Endothelial cell of umbilical vein (primary cell): Measurements from ENCODE around the gene ABCG4. TPM values are rescaled to one million over a fixed set of nuclear protein-coding genes. Genes with fewer than 3 reads are reported as not detected.
"Not testable (repeated sequence)": the region's sequence is repeated elsewhere in the genome, so short reads cannot be mapped to it uniquely, and the experiment has no call there.

Experiments
- BruUV-seq: library from RNA; stranded (reverse); fragments of 400-500 nt; replicated peaks from 2 replicates; lab custom pipeline; 2021; lab: Mats Ljungman, UMichigan
- CTCF ChIA-PET: fragments of 300-600, 350-600 bp; sonication (Branson Sonifier 250); formaldehyde crosslinking; loops from one replicate; lab custom pipeline; 2021; ENCODE audit warnings: antibody characterized with exemption, inconsistent platforms; lab: Charles Lee
- POLR2A ChIA-PET: fragments of 300-600, 350-600 bp; sonication (Branson Sonifier 250); formaldehyde crosslinking; loops from one replicate; lab custom pipeline; 2021; ENCODE audit warnings: antibody characterized with exemption, inconsistent platforms; lab: Charles Lee
- DNase-seq: peaks from one replicate; pipeline ENCODE4 v3.0.0-alpha.2; 2011; ENCODE audit warnings: low read depth, low spot score
- FAIRE-seq: peaks from 2 replicates; lab custom pipeline; 2011; peaks lifted over from hg19 to GRCh38; lab: Jason Lieb, UNC
- H2AFZ ChIP-seq: 2 replicates; pipeline ENCODE4 v1.6.0; 2012; ENCODE audit warnings: low read depth, low read length, control low read depth, inconsistent platforms
- H3K27ac ChIP-seq: 2 replicates; pipeline ENCODE4 v1.5.1; 2011; ENCODE audit warnings: low read depth, mild to moderate bottlenecking, control low read depth, low read length, moderate library complexity; ENCODE audit not compliant: insufficient read depth
- H3K27me3 ChIP-seq, 2 experiments: 2 replicates each; pipeline versions ENCODE4 v1.6.0 to v1.6.1; 2011; ENCODE audit warnings: low read length in 2 of 2, mixed read lengths in 1 of 2; ENCODE audit not compliant: control insufficient read depth in 2 of 2, insufficient read depth in 2 of 2
- H3K36me3 ChIP-seq, 2 experiments: 2 replicates in 1 of 2; 3 replicates in 1 of 2; pipeline ENCODE4 v1.5.1; 2011; ENCODE audit warnings: low read length in 2 of 2, mild to moderate bottlenecking in 1 of 2, moderate library complexity in 1 of 2; ENCODE audit not compliant: control insufficient read depth in 2 of 2, insufficient read depth in 2 of 2; ENCODE audit errors: extremely low read depth in 1 of 2
- H3K4me1 ChIP-seq: 3 replicates; pipeline ENCODE4 v1.5.1; 2011; ENCODE audit warnings: mild to moderate bottlenecking, low read length; ENCODE audit not compliant: control insufficient read depth, insufficient read depth; ENCODE audit errors: extremely low read depth
- H3K4me2 ChIP-seq: 2 replicates; pipeline ENCODE4 v1.6.1; 2011; ENCODE audit warnings: low read length, control low read depth, mixed read lengths; ENCODE audit not compliant: insufficient read depth
- H3K4me3 ChIP-seq, 3 experiments: fragments of 200-600 bp in 1 of 3; sonication (generic), shearing (Covaris generic) in 1 of 3; replicated peaks in 1 of 3; 2 replicates each; pipeline ENCODE4 v1.5.1; 2011 to 2016; ENCODE audit warnings: control low read depth in 3 of 3, low read length in 3 of 3, mild to moderate bottlenecking in 2 of 3, inconsistent platforms in 1 of 3, low read depth in 1 of 3, moderate library complexity in 1 of 3; ENCODE audit not compliant: insufficient read depth in 1 of 3
- H3K79me2 ChIP-seq: 2 replicates; pipeline ENCODE4 v1.6.0; 2012; ENCODE audit warnings: low read length, inconsistent platforms; ENCODE audit not compliant: control insufficient read depth, insufficient read depth
- H3K9ac ChIP-seq: replicated peaks from 2 replicates; pipeline ENCODE3; 2011; ENCODE audit warnings: low read length, control low read depth; ENCODE audit not compliant: insufficient read depth; ENCODE audit errors: extremely low read depth
- H3K9me1 ChIP-seq: replicated peaks from 3 replicates; pipeline ENCODE4 v1.6.0; 2011; ENCODE audit warnings: mild to moderate bottlenecking, low read length; ENCODE audit not compliant: control insufficient read depth, insufficient read depth; ENCODE audit errors: extremely low read depth
- H3K9me3 ChIP-seq: replicated peaks from 2 replicates; pipeline ENCODE4 v1.5.1; 2012; ENCODE audit warnings: low read length, inconsistent platforms; ENCODE audit not compliant: control insufficient read depth, insufficient read depth
- H4K20me1 ChIP-seq: replicated peaks from 2 replicates; pipeline ENCODE3; 2011; ENCODE audit warnings: mild to moderate bottlenecking, low read length; ENCODE audit not compliant: control insufficient read depth, insufficient read depth; ENCODE audit errors: extremely low read depth
- FOS ChIP-seq: IDR thresholded peaks from 2 replicates; pipeline ENCODE4 v1.6.1; 2011; ENCODE audit warnings: mild to moderate bottlenecking, low read length, moderate library complexity, borderline replicate concordance; ENCODE audit not compliant: insufficient read depth
- MAX ChIP-seq: IDR thresholded peaks from 2 replicates; pipeline ENCODE4 v1.6.1; 2011; ENCODE audit not compliant: insufficient read depth, insufficient read length
- MYC ChIP-seq: IDR thresholded peaks from one replicate; pipeline ENCODE4 v1.6.1; 2011; ENCODE audit warnings: mild to moderate bottlenecking, low read depth, low read length
- dilution Hi-C: fragments of 300-500 bp; cut with MboI; formaldehyde crosslinking; loops from one replicate; pipeline ENCODE4 v1.15.0; 2019; ENCODE audit warnings: low sequenced_read_pairs; ENCODE audit not compliant: extremely low pct_ligation_motif_present
- intact Hi-C: fragments of 100-400 bp; cut with micrococcal nuclease; formaldehyde crosslinking; loops from one replicate; pipeline ENCODE4 v1.10.0; 2022
- polyA plus RNA-seq, 4 experiments: library from polyadenylated mRNA; depleted of rRNA in 3 of 4; stranded (reverse) in 3 of 4; unstranded in 1 of 4; fragments of >200 nt; gene quantifications; 2 replicates each; pipeline versions ENCODE4 v1.2.1 to v1.2.3, GENCODE V29; 2011 to 2012; ENCODE audit warnings: missing spikeins in 1 of 4
- total RNA-seq: library from RNA; stranded (reverse); gene quantifications from 2 replicates; pipeline ENCODE4 v1.2.3, GENCODE V29; 2021

The ABCG4 gene
- total and polyA plus RNA-seq, 2 donors (not counting 3 experiments of a cell fraction or from before 2014, with no cell fraction given), result 1.0 to 1.7 TPM

- intact Hi-C loops (no loop called here), dilution Hi-C loops (no loop called here)
- Histone ChIP-seq H3K9me1 (no peaks in the 10 kb centered on the region), H3K4me2 (no peak overlapping the region), H4K20me1 (no peaks in the 10 kb centered on the region), H3K27me3 (peaks cover 0 to 2% of the 10 kb centered on the region in 2 experiments), H3K27ac (no peak overlapping the region), H3K36me3 (no peaks in the 10 kb centered on the region), H2AFZ (no peak overlapping the region), H3K4me3 (no peak overlapping the region), H3K9me3 (no peaks in the 10 kb centered on the region), H3K9ac (no peak overlapping the region), H3K4me1 (peaks cover 21% of the 10 kb centered on the region), H3K79me2 (no peaks in the 10 kb centered on the region)
- no peak for TF ChIP-seq FOS
- TF ChIP-seq MAX, result no peak
- TF ChIP-seq MYC, result no peak
- no TSS peak for BruUV-seq
- POLR2A ChIA-PET, result no interaction called here
- CTCF ChIA-PET, result interaction anchor here (2.1 kb wide), 1 partner anchor 14 kb away, joined by 8 read pairs; no protein-coding TSS in a partner anchor
- FAIRE-seq (no peak), DNase-seq (no peak)
Measured at GRCh38 chr11:119181677-119182412, 33.0 kb downstream of the ABCG4 start.

DNA sequence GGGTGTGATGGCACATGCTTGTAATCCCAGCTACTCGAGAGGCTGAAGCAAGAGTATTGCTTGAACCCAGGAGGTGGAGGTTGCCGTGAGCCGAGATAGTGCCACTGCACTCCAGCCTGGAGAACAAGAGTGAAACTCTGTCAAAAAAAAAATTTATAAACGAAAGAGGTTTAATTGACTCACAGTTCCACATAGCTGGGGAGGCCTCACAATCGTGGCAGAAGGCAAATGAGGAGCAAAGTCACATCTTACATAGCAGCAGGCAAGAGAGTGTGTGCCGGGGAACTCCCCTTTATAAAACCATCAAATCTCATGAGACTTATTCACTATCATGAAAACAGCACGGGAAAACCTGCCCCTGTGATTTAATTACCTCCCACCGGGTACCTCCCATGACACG, 35.5 kb downstream of the ABCG4 start:
- POLR2A ChIA-PET, H3K27ac ChIP-seq, H2AFZ ChIP-seq, H3K27me3 ChIP-seq, H3K79me2 ChIP-seq, BruUV-seq, H3K4me2 ChIP-seq, H4K20me1 ChIP-seq, H3K4me3 ChIP-seq, FAIRE-seq, H3K9ac ChIP-seq, DNase-seq, intact Hi-C loops, H3K36me3 ChIP-seq, dilution Hi-C loops, H3K9me1 ChIP-seq, H3K9me3 ChIP-seq: not testable (repeated sequence)
- CTCF ChIA-PET, result interaction anchor here (0.7 to 1.3 kb wide), 2 partner anchors 11 to 12 kb away, joined by 3 read pairs; no protein-coding TSS in a partner anchor
- H3K4me1 ChIP-seq, result peaks cover 11% of the 10 kb centered on the region
